ENCODE measurements around the gene VPS41. TPM values are rescaled to one million over a fixed set of nuclear protein-coding genes. Genes with fewer than 3 reads are reported as not detected.

Gene VPS41
- total RNA-seq, 2 donors from 2014 or later = 71.7 to 84.6 TPM

GRCh38 chr7:38927751-38928150, 18.8 kb upstream of the VPS41 start:
- Mint-ChIP-seq H3K36me3 (no peaks in the 10 kb centered on the region), H3K27ac (peak overlapping the region in 1 of 2 donors; percentile 4), H3K9me3 (no peaks in the 10 kb centered on the region)
- ATAC-seq = no peak
- no peak for DNase-seq (ENCODE audit: low spot score in 2 of 2)

GRCh38 chr7:38920731-38921130, 11.7 kb upstream of the VPS41 start:
- H3K27ac Mint-ChIP-seq = no peak overlapping the region
- no peak for ATAC-seq
- H3K36me3 Mint-ChIP-seq = no peaks in the 10 kb centered on the region
- DNase-seq (ENCODE audit: low spot score in 2 of 2) = no peak
- no peaks in the 10 kb centered on the region for H3K9me3 Mint-ChIP-seq

GRCh38 chr7:38916396-38916795, 7.4 kb upstream of the VPS41 start:
- Mint-ChIP-seq H3K36me3 (no peaks in the 10 kb centered on the region), H3K9me3 (no peaks in the 10 kb centered on the region), H3K27ac (no peak overlapping the region)
- ATAC-seq = no peak
- DNase-seq (ENCODE audit: low spot score in 2 of 2) = no peak

GRCh38 chr7:38909870-38910269, 879 bp upstream of the VPS41 start:
- Mint-ChIP-seq H3K9me3 (no peaks in the 10 kb centered on the region), H3K27ac (no peak overlapping the region), H3K36me3 (peaks cover 10 to 11% of the 10 kb centered on the region in 2 donors)
- DNase-seq (ENCODE audit: low spot score in 2 of 2) (no peak), ATAC-seq (no peak)

GRCh38 chr7:38907766-38908165, 1.2 kb downstream of the VPS41 start:
- no peak for ATAC-seq
- DNase-seq (ENCODE audit: low spot score in 2 of 2) = no peak

GRCh38 chr7:38907066-38907465, 1.9 kb downstream of the VPS41 start:
- DNase-seq (ENCODE audit: low spot score in 2 of 2) = no peak
- Mint-ChIP-seq H3K9me3 (no peaks in the 10 kb centered on the region), H3K27ac (no peak overlapping the region), H3K36me3 (peaks cover 10 to 32% of the 10 kb centered on the region in 2 donors)
- ATAC-seq = no peak

More at GRCh38 chr7:38907766-38908165, 1.2 kb downstream of the VPS41 start:
- H3K27ac Mint-ChIP-seq = no peak overlapping the region
- no peaks in the 10 kb centered on the region for H3K9me3 Mint-ChIP-seq
- peaks cover 10 to 25% of the 10 kb centered on the region in 2 donors for H3K36me3 Mint-ChIP-seq

- peak overlapping the region in 1 of 2 donors; percentile 56 for H3K27ac Mint-ChIP-seq
- ATAC-seq = peak in 1 of 2 donors; percentile 71
- no peaks in the 10 kb centered on the region for H3K9me3 Mint-ChIP-seq
- H3K36me3 Mint-ChIP-seq = peaks cover 17 to 46% of the 10 kb centered on the region in 2 donors
- DNase-seq (ENCODE audit: low spot score in 2 of 2) = no peak
Observed at GRCh38 chr7:38905056-38905759, 3.8 kb downstream of the VPS41 start.

GRCh38 chr7:38903057-38903456, 5.9 kb downstream of the VPS41 start:
- ATAC-seq = no peak

GRCh38 chr7:38902449-38902848, 6.5 kb downstream of the VPS41 start:
- DNase-seq (ENCODE audit: low spot score in 2 of 2) = no peak

More at GRCh38 chr7:38903057-38903456, 5.9 kb downstream of the VPS41 start:
- no peak overlapping the region for H3K27ac Mint-ChIP-seq
- DNase-seq (ENCODE audit: low spot score in 2 of 2) = no peak
- peaks cover 7 to 40% of the 10 kb centered on the region in 2 donors for H3K36me3 Mint-ChIP-seq
- H3K9me3 Mint-ChIP-seq = no peaks in the 10 kb centered on the region

GRCh38 chr7:38893061-38893460, 15.9 kb downstream of the VPS41 start:
- Mint-ChIP-seq H3K9me3 (peaks cover 5 to 11% of the 10 kb centered on the region in 2 donors), H3K36me3 (peaks cover 26 to 66% of the 10 kb centered on the region in 2 donors), H3K27ac (no peak overlapping the region)
- DNase-seq (ENCODE audit: low spot score in 2 of 2) = no peak
- ATAC-seq = no peak

More at GRCh38 chr7:38902449-38902848, 6.5 kb downstream of the VPS41 start:
- no peak for ATAC-seq
- H3K36me3 Mint-ChIP-seq = peaks cover 6 to 45% of the 10 kb centered on the region in 2 donors
- peak overlapping the region in 1 of 2 donors; percentile 11 for H3K27ac Mint-ChIP-seq
- H3K9me3 Mint-ChIP-seq = no peaks in the 10 kb centered on the region

GRCh38 chr7:38890597-38890996, 18.4 kb downstream of the VPS41 start:
- ATAC-seq (no peak), DNase-seq (ENCODE audit: low spot score in 2 of 2) (no peak)
- H3K36me3 Mint-ChIP-seq = peaks cover 35 to 73% of the 10 kb centered on the region in 2 donors
- H3K9me3 Mint-ChIP-seq = peaks cover 12 to 30% of the 10 kb centered on the region in 2 donors
- H3K27ac Mint-ChIP-seq = no peak overlapping the region

GRCh38 chr7:38889872-38890432, 19.0 kb downstream of the VPS41 start:
- H3K9me3 Mint-ChIP-seq = peaks cover 12 to 33% of the 10 kb centered on the region in 2 donors
- no peak overlapping the region for H3K27ac Mint-ChIP-seq
- H3K36me3 Mint-ChIP-seq = peaks cover 31 to 74% of the 10 kb centered on the region in 2 donors
- DNase-seq (ENCODE audit: low spot score in 2 of 2) (no peak), ATAC-seq (no peak)

GRCh38 chr7:38889079-38889478, 19.9 kb downstream of the VPS41 start:
- DNase-seq (ENCODE audit: low spot score in 2 of 2) (no peak), ATAC-seq (no peak)
- peaks cover 31 to 69% of the 10 kb centered on the region in 2 donors for H3K36me3 Mint-ChIP-seq
- H3K9me3 Mint-ChIP-seq = peaks cover 12 to 33% of the 10 kb centered on the region in 2 donors
- H3K27ac Mint-ChIP-seq = no peak overlapping the region

- ATAC-seq (no peak), DNase-seq (ENCODE audit: low spot score in 2 of 2) (no peak)
- H3K9me3 Mint-ChIP-seq = peaks cover 14 to 32% of the 10 kb centered on the region in 2 donors
- no peak overlapping the region for H3K27ac Mint-ChIP-seq
- peaks cover 24 to 73% of the 10 kb centered on the region in 2 donors for H3K36me3 Mint-ChIP-seq
Observed at GRCh38 chr7:38886265-38886664, 22.7 kb downstream of the VPS41 start.

- Mint-ChIP-seq H3K9me3 (peaks cover 14 to 32% of the 10 kb centered on the region in 2 donors), H3K36me3 (peaks cover 24 to 53% of the 10 kb centered on the region in 2 donors), H3K27ac (no peak overlapping the region)
- no peak for DNase-seq (ENCODE audit: low spot score in 2 of 2)
- ATAC-seq = no peak
Observed at GRCh38 chr7:38883706-38884105, 25.3 kb downstream of the VPS41 start.

- Mint-ChIP-seq H3K27ac (no peak overlapping the region), H3K9me3 (peaks cover 7 to 20% of the 10 kb centered on the region in 2 donors), H3K36me3 (peaks cover 9 to 42% of the 10 kb centered on the region in 2 donors)
- no peak for DNase-seq (ENCODE audit: low spot score in 2 of 2)
- ATAC-seq = peak; percentile 22 to 69
Observed at GRCh38 chr7:38881947-38882684, 26.9 kb downstream of the VPS41 start.

- no peak overlapping the region for H3K27ac Mint-ChIP-seq
- DNase-seq (ENCODE audit: low spot score in 2 of 2) = no peak
- H3K9me3 Mint-ChIP-seq = peaks cover 6 to 14% of the 10 kb centered on the region in 2 donors
- ATAC-seq = no peak
- H3K36me3 Mint-ChIP-seq = peaks cover 0 to 34% of the 10 kb centered on the region in 2 donors
Observed at GRCh38 chr7:38881015-38881414, 28.0 kb downstream of the VPS41 start.
